HepG2 (cell line): ENCODE data around the gene UPK1A. TPM values are rescaled to one million over a fixed set of nuclear protein-coding genes. Genes with fewer than 3 reads are reported as not detected.
A peak's percentile ranks its signal among the peaks of the same experiment; 100 is the strongest.

Experiments used
- MTF1 ChIP-seq: sonication (generic); formaldehyde crosslinking; IDR thresholded peaks from 2 replicates; pipeline ENCODE4 v1.5.0; 2020; ENCODE audit warnings: missing genetic modification reagents
- RCOR2 ChIP-seq: IDR thresholded peaks from 2 replicates; pipeline ENCODE4 v1.6.1; 2016; ENCODE audit warnings: missing biosample characterization, missing genetic modification reagents
- ZMYM3 ChIP-seq: sonication (generic); formaldehyde crosslinking; IDR thresholded peaks from 2 replicates; pipeline ENCODE4 v1.5.1; 2020; ENCODE audit warnings: mild to moderate bottlenecking, missing genetic modification reagents
- ZNF292 ChIP-seq: sonication (generic); formaldehyde crosslinking; IDR thresholded peaks from 2 replicates; pipeline ENCODE4 v1.8.1; 2022; ENCODE audit warnings: mild to moderate bottlenecking, low read depth, missing genetic modification reagents, borderline replicate concordance
- ZNF407 ChIP-seq: sonication (generic); formaldehyde crosslinking; IDR thresholded peaks from one replicate; pipeline ENCODE4 v1.5.1; 2020; ENCODE audit warnings: mild to moderate bottlenecking, missing genetic modification reagents; ENCODE audit errors: not compliant biosample characterization
- ZNF460 ChIP-seq: sonication (generic); formaldehyde crosslinking; IDR thresholded peaks from 2 replicates; pipeline ENCODE4 v1.5.1; 2020; ENCODE audit warnings: missing genetic modification reagents, mild to moderate bottlenecking, borderline replicate concordance
- ZNF510 ChIP-seq: sonication (generic); formaldehyde crosslinking; IDR thresholded peaks from 2 replicates; pipeline ENCODE4 v1.4.0; 2020; ENCODE audit warnings: low read depth, mild to moderate bottlenecking, missing genetic modification reagents
- ZNF770 ChIP-seq: sonication (generic); formaldehyde crosslinking; IDR thresholded peaks from 2 replicates; pipeline ENCODE4 v1.5.0; 2020; ENCODE audit warnings: mild to moderate bottlenecking, missing genetic modification reagents
- ZSCAN29 ChIP-seq: sonication (generic); formaldehyde crosslinking; conservative IDR thresholded peaks from 2 replicates; pipeline ENCODE4 v1.4.0; 2020; ENCODE audit warnings: mild to moderate bottlenecking, missing genetic modification reagents
- polyA plus RNA-seq, 8 experiments: library from polyadenylated mRNA; depleted of rRNA in 3 of 8; stranded (reverse) in 7 of 8; unstranded in 1 of 8; fragments of >200 nt; fragmentation: Illumina TruSeq in 4 of 8; extraction: Trizol in 4 of 8; gene quantifications; 2 replicates each; pipeline versions ENCODE4 v1.2.1 to v1.2.3, GENCODE V29; 2011 to 2016; ENCODE audit warnings: low read depth in 4 of 8, missing spikeins in 1 of 8, mixed read lengths in 1 of 8; ENCODE audit not compliant: insufficient read depth in 1 of 8
- total RNA-seq, 5 experiments: library from RNA; depleted of rRNA; stranded (reverse); fragments of >200 nt; fragmentation: Illumina TruSeq; extraction: Trizol; gene quantifications; 2 replicates each; pipeline ENCODE4 v1.2.3, GENCODE V29; 2016; ENCODE audit warnings: low read depth in 1 of 5
- TF ChIP-seq, protein P1 (sequence below): sonication (generic); formaldehyde crosslinking; IDR thresholded peaks from 2 replicates; pipeline ENCODE4 v1.4.0; 2020; ENCODE audit warnings: missing genetic modification reagents, mild to moderate bottlenecking, borderline replicate concordance
- TF ChIP-seq, protein P2 (sequence below): sonication (generic); formaldehyde crosslinking; IDR thresholded peaks from 2 replicates; pipeline ENCODE4 v1.4.0; 2020; ENCODE audit warnings: mild to moderate bottlenecking, missing genetic modification reagents

UPK1A gene
- total and polyA plus RNA-seq, 2 of the 13 experiments (the other 11 are each of a cell fraction or from before 2014, with no cell fraction given): 2.9 TPM; not detected in 1

DNA sequence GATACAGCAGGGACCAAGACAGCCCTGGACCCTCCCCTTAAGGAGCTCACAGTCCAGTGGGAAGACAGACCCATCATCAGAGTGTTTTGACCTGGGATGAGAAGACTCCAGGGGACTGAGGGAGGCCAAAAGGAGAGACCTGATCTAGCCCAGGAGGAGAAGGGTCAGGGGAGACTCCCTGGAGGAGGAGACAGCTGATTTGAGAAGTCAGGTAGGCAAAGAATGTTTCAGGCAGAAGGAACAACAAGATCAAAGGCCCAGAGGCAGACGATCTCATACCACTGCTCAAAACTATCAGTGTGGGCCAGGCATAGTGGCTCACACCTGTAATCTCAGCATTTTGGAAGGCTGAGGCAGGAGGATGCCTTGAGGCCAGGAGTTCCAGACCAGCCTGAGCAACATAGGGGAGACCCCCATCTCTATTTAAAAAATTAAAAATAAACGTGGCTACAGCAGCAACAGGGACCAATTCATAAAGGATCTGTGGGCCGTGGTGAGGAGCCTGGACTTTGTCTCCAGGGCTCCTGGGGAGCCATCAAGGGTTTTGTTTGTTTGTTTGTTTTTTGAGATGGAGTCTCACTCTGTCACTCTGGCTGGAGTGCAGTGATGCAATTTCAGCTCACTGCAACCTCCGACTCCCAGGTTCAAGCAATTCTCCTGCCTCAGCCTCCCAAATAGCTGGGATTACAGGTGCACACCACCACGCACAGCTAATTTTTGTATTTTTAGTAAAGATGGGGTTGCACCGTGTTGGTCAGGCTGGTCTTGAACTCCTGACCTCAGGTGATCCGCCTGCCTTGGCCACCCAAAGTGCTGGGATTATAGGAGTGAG is 20.4 kb upstream of the UPK1A start (continued):
- TF ChIP-seq ZNF407 (CRISPR knock-in tag): no peak
- TF ChIP-seq ZSCAN29 (CRISPR knock-in tag): no peak
- TF ChIP-seq ZNF460 (CRISPR knock-in tag): peak; percentile 95
- peak; percentile 28; the same call in 1 of the 2 replicates for TF ChIP-seq RCOR2 (CRISPR knock-in tag)
- no peak for TF ChIP-seq MTF1 (CRISPR knock-in tag)
- TF ChIP-seq, protein P1, sequence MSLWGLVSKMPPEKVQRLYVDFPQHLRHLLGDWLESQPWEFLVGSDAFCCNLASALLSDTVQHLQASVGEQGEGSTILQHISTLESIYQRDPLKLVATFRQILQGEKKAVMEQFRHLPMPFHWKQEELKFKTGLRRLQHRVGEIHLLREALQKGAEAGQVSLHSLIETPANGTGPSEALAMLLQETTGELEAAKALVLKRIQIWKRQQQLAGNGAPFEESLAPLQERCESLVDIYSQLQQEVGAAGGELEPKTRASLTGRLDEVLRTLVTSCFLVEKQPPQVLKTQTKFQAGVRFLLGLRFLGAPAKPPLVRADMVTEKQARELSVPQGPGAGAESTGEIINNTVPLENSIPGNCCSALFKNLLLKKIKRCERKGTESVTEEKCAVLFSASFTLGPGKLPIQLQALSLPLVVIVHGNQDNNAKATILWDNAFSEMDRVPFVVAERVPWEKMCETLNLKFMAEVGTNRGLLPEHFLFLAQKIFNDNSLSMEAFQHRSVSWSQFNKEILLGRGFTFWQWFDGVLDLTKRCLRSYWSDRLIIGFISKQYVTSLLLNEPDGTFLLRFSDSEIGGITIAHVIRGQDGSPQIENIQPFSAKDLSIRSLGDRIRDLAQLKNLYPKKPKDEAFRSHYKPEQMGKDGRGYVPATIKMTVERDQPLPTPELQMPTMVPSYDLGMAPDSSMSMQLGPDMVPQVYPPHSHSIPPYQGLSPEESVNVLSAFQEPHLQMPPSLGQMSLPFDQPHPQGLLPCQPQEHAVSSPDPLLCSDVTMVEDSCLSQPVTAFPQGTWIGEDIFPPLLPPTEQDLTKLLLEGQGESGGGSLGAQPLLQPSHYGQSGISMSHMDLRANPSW (CRISPR knock-in tag): no peak
- TF ChIP-seq ZNF292 (CRISPR knock-in tag): no peak
- TF ChIP-seq, protein P2, sequence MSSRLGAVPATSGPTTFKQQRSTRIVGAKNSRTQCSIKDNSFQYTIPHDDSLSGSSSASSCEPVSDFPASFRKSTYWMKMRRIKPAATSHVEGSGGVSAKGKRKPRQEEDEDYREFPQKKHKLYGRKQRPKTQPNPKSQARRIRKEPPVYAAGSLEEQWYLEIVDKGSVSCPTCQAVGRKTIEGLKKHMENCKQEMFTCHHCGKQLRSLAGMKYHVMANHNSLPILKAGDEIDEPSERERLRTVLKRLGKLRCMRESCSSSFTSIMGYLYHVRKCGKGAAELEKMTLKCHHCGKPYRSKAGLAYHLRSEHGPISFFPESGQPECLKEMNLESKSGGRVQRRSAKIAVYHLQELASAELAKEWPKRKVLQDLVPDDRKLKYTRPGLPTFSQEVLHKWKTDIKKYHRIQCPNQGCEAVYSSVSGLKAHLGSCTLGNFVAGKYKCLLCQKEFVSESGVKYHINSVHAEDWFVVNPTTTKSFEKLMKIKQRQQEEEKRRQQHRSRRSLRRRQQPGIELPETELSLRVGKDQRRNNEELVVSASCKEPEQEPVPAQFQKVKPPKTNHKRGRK (CRISPR knock-in tag): no peak
- TF ChIP-seq ZNF770 (CRISPR knock-in tag): peak; percentile 79
- TF ChIP-seq ZNF510 (CRISPR knock-in tag): no peak
- TF ChIP-seq ZMYM3 (CRISPR knock-in tag): peak; percentile 83
